ENCODE data around the gene SLC13A1.
"Not testable (repeated sequence)": the region's sequence is repeated elsewhere in the genome, so short reads cannot be mapped to it uniquely, and the experiment has no call there.

Gene SLC13A1

GRCh38 chr7:123230603-123231002 is 30.8 kb upstream of the SLC13A1 start:
- Histone ChIP-seq H3K4me3 (replicated peaks; ENCODE audit: low read depth, low read length) (no peak overlapping the region), H3K27me3 (replicated peaks; ENCODE audit: control insufficient read depth, insufficient read depth, low read length) (no peaks in the 10 kb centered on the region), H3K36me3 (ENCODE audit: control insufficient read depth, insufficient read depth, low read length) (no peaks in the 10 kb centered on the region)
- TF ChIP-seq CTCF (IDR thresholded peaks at IDR 0.05; ENCODE audit: insufficient read depth, low read length, poor library complexity, severe bottlenecking) = no peak
- DNase-seq (ENCODE audit: extremely low read depth, insufficient read length) = no peak

- no peak for DNase-seq (ENCODE audit: extremely low read depth, insufficient read length)
- Histone ChIP-seq H3K27me3 (replicated peaks; ENCODE audit: control insufficient read depth, insufficient read depth, low read length) (no peaks in the 10 kb centered on the region), H3K4me3 (replicated peaks; ENCODE audit: low read depth, low read length) (no peak overlapping the region), H3K36me3 (ENCODE audit: control insufficient read depth, insufficient read depth, low read length) (no peaks in the 10 kb centered on the region)
- TF ChIP-seq CTCF (IDR thresholded peaks at IDR 0.05; ENCODE audit: insufficient read depth, low read length, poor library complexity, severe bottlenecking) = no peak
Observed at GRCh38 chr7:123230147-123230546, 30.4 kb upstream of the SLC13A1 start.

- H3K4me3 ChIP-seq (replicated peaks; ENCODE audit: low read depth, low read length) = no peak overlapping the region
- no peaks in the 10 kb centered on the region for H3K27me3 ChIP-seq (replicated peaks; ENCODE audit: control insufficient read depth, insufficient read depth, low read length)
- no peak for DNase-seq (ENCODE audit: extremely low read depth, insufficient read length)
- no peak for TF ChIP-seq CTCF (IDR thresholded peaks at IDR 0.05; ENCODE audit: insufficient read depth, low read length, poor library complexity, severe bottlenecking)
- H3K36me3 ChIP-seq (ENCODE audit: control insufficient read depth, insufficient read depth, low read length) = no peaks in the 10 kb centered on the region
Observed at GRCh38 chr7:123229426-123229825, 29.7 kb upstream of the SLC13A1 start.

GRCh38 chr7:123227666-123228065 is 27.9 kb upstream of the SLC13A1 start:
- not testable (repeated sequence) for H3K4me3 ChIP-seq (replicated peaks; ENCODE audit: low read depth, low read length); H3K36me3 ChIP-seq (ENCODE audit: control insufficient read depth, insufficient read depth, low read length); H3K27me3 ChIP-seq (replicated peaks; ENCODE audit: control insufficient read depth, insufficient read depth, low read length); DNase-seq (ENCODE audit: extremely low read depth, insufficient read length)

GRCh38 chr7:123220396-123220795 is 20.6 kb upstream of the SLC13A1 start:
- Histone ChIP-seq H3K4me3 (replicated peaks; ENCODE audit: low read depth, low read length) (no peak overlapping the region), H3K27me3 (replicated peaks; ENCODE audit: control insufficient read depth, insufficient read depth, low read length) (no peaks in the 10 kb centered on the region), H3K36me3 (ENCODE audit: control insufficient read depth, insufficient read depth, low read length) (no peaks in the 10 kb centered on the region)
- no peak for DNase-seq (ENCODE audit: extremely low read depth, insufficient read length)
- no peak for TF ChIP-seq CTCF (IDR thresholded peaks at IDR 0.05; ENCODE audit: insufficient read depth, low read length, poor library complexity, severe bottlenecking)

- TF ChIP-seq CTCF (IDR thresholded peaks at IDR 0.05; ENCODE audit: insufficient read depth, low read length, poor library complexity, severe bottlenecking) = no peak
- H3K36me3 ChIP-seq (ENCODE audit: control insufficient read depth, insufficient read depth, low read length) = no peaks in the 10 kb centered on the region
- H3K27me3 ChIP-seq (replicated peaks; ENCODE audit: control insufficient read depth, insufficient read depth, low read length) = no peaks in the 10 kb centered on the region
- no peak for DNase-seq (ENCODE audit: extremely low read depth, insufficient read length)
- no peak overlapping the region for H3K4me3 ChIP-seq (replicated peaks; ENCODE audit: low read depth, low read length)
Observed at GRCh38 chr7:123218866-123219265, 19.1 kb upstream of the SLC13A1 start.

Data from GM06990 (cell line).